Measurements from ENCODE around the gene ROBO3.

- TF ChIP-seq SIX5 (IDR thresholded peaks at IDR 0.05; ENCODE audit: low read depth, low read length) (no peak), EP300 (IDR thresholded peaks at IDR 0.05; ENCODE audit: borderline replicate concordance in 1 of 2, low read depth in 2 of 2, low read length in 2 of 2) (no peak), CTCF (IDR thresholded peaks at IDR 0.05; ENCODE audit: control extremely low read depth in 1 of 3, insufficient read depth in 1 of 3, low read depth in 1 of 3, low read length in 3 of 3) (no peak), POLR2AphosphoS5 (IDR thresholded peaks at IDR 0.05; ENCODE audit: low read depth, low read length) (no peak), EZH2 (IDR thresholded peaks at IDR 0.05; ENCODE audit: low read depth, low read length, severe bottlenecking) (no peak), GTF2F1 (IDR thresholded peaks at IDR 0.05; ENCODE audit: borderline replicate concordance, low read depth, low read length) (no peak), JUN (IDR thresholded peaks at IDR 0.05; ENCODE audit: low read depth, low read length) (no peak), TBP (IDR thresholded peaks at IDR 0.05; ENCODE audit: low read depth, low read length) (no peak), KDM1A (IDR thresholded peaks at IDR 0.05; ENCODE audit: borderline replicate concordance, low read length) (no peak), ZNF274 (IDR thresholded peaks at IDR 0.05; ENCODE audit: borderline replicate concordance, extremely low read depth, low read length) (no peak), ASH2L (IDR thresholded peaks at IDR 0.05; ENCODE audit: low read length) (no peak)
- TF ChIP-seq, protein P1, sequence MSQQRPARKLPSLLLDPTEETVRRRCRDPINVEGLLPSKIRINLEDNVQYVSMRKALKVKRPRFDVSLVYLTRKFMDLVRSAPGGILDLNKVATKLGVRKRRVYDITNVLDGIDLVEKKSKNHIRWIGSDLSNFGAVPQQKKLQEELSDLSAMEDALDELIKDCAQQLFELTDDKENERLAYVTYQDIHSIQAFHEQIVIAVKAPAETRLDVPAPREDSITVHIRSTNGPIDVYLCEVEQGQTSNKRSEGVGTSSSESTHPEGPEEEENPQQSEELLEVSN (IDR thresholded peaks at IDR 0.05), result no peak
Observed at GRCh38 chr11:124898263-124898680, 33.0 kb downstream of the ROBO3 start.

Data from H1 (cell line).